HFFc6 (cell line): ENCODE results near the gene NAALADL2. TPM values are rescaled to one million over a fixed set of nuclear protein-coding genes. Genes with fewer than 3 reads are reported as not detected.

Experiments
- DNase-seq: peaks from one replicate; pipeline ENCODE4 v3.0.0-alpha.2; 2018
- H3K27ac Mint-ChIP-seq: 2 replicates; pipeline ENCODE4 v1.8.0; 2020; ENCODE audit warnings: mild to moderate bottlenecking, mixed read lengths
- H3K27me3 Mint-ChIP-seq: 2 replicates; pipeline ENCODE4 v1.8.0; 2021; ENCODE audit warnings: mild to moderate bottlenecking, moderate library complexity, mixed read lengths; ENCODE audit not compliant: insufficient read depth
- H3K36me3 Mint-ChIP-seq: 2 replicates; pipeline ENCODE4 v1.8.0; 2021; ENCODE audit warnings: low read depth, mixed read lengths
- H3K4me1 Mint-ChIP-seq: 2 replicates; pipeline ENCODE4 v1.8.0; 2020; ENCODE audit warnings: low read depth, mixed read lengths
- H3K4me3 Mint-ChIP-seq: 2 replicates; pipeline ENCODE4 v1.8.0; 2020; ENCODE audit warnings: mild to moderate bottlenecking, moderate library complexity, mixed read lengths
- H3K9me3 Mint-ChIP-seq: 2 replicates; pipeline ENCODE4 v1.8.0; 2020; ENCODE audit warnings: mild to moderate bottlenecking, mixed read lengths
- total RNA-seq, 6 experiments: library from RNA; stranded (reverse); fragmentation: NEBNext Ultra II Directional; extraction: Animal tissue kit (Norgen Biotek cat#: 25700); gene quantifications; 2 replicates in 1 of 6; 3 replicates in 5 of 6; pipeline ENCODE4 v1.2.3, GENCODE V29; 2021
- TF ChIP-seq, protein P1 (sequence below): fragments of 200-600 bp; sonication (generic); IDR thresholded peaks from 2 replicates; pipeline ENCODE4 v1.5.0; 2021; ENCODE audit warnings: antibody characterized with exemption, mild to moderate bottlenecking

Gene NAALADL2
- total RNA-seq, 6 experiments from 2014 or later = 12.0 to 15.2 (median 12.3) TPM

DNA sequence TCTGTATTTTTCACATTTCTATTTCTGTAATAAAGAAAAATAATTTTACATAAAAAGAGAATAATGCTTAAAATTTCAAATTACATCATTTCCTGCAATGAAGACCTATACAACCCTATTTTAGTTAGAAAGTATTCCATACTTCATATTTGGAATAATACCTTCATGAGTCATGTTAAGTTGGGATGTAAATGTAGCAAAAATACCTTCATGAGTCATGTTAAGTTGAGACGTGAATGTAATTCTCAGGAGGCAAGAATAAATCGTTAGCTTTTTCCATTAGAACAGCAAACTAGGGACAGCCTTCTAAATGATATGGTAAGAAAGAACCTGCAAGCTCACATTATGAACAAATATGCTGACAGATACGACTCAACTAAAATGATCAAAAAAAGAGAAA is 91.9 kb downstream of the NAALADL2 start:
- Mint-ChIP-seq H3K4me3 (peak overlapping the region; percentile 54), H3K27ac (peak overlapping the region; percentile 96), H3K4me1 (peaks cover 90% of the 10 kb centered on the region), H3K36me3 (peaks cover 17% of the 10 kb centered on the region), H3K9me3 (no peaks in the 10 kb centered on the region), H3K27me3 (no peaks in the 10 kb centered on the region)
- TF ChIP-seq, protein P1, sequence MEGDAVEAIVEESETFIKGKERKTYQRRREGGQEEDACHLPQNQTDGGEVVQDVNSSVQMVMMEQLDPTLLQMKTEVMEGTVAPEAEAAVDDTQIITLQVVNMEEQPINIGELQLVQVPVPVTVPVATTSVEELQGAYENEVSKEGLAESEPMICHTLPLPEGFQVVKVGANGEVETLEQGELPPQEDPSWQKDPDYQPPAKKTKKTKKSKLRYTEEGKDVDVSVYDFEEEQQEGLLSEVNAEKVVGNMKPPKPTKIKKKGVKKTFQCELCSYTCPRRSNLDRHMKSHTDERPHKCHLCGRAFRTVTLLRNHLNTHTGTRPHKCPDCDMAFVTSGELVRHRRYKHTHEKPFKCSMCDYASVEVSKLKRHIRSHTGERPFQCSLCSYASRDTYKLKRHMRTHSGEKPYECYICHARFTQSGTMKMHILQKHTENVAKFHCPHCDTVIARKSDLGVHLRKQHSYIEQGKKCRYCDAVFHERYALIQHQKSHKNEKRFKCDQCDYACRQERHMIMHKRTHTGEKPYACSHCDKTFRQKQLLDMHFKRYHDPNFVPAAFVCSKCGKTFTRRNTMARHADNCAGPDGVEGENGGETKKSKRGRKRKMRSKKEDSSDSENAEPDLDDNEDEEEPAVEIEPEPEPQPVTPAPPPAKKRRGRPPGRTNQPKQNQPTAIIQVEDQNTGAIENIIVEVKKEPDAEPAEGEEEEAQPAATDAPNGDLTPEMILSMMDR = no peak
- peak; percentile 68 for DNase-seq

DNA sequence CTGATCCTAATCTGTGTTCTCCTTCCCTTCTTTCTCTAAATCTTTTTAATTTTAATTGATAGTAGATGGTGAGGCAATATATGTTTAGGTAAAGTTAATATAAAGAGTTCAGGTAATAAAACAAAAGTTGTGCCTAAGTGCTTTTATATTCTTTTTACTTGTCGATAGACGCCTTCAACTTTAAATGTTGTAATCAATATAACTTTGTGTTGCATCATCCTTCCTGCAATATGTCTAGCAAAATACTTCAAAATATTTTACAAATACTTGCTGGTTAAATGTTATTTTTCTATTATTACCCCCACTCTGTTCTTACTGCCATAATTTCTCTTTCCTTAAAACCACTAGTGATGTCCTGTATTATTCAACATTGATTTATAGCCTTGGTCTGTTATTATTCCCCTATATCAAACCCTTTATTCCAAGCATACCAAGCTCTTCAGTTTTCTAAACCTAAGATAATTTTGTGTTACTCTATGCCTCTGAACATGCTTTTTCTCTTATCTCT is 92.4 kb downstream of the NAALADL2 start:
- H3K4me3 Mint-ChIP-seq = peak overlapping the region; percentile 54
- H3K4me1 Mint-ChIP-seq = peaks cover 91% of the 10 kb centered on the region
- TF ChIP-seq, protein P1 = no peak
- peaks cover 17% of the 10 kb centered on the region for H3K36me3 Mint-ChIP-seq
- DNase-seq = no peak
- no peaks in the 10 kb centered on the region for H3K9me3 Mint-ChIP-seq
- peak overlapping the region; percentile 96 for H3K27ac Mint-ChIP-seq
- H3K27me3 Mint-ChIP-seq = no peaks in the 10 kb centered on the region

DNA sequence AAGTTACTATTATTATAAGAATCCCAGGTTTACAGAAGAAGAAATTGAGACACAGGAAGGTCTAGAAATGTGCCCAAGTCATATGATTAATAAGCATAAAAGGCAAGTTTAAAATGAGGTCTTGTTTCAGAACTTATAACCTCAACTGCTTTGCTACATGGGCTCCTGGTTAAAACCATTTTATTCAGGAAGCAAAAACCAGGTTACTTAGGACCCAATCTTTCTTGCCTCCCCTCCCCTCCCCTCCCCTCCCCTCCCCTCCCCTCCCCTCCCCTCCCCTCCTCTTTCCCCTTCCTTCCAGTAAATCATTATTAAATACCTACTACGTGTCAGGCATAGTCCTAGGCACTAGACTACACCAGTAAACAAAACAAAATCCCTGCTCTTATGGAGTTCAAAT is 93.9 kb downstream of the NAALADL2 start:
- Mint-ChIP-seq H3K9me3 (no peaks in the 10 kb centered on the region), H3K27me3 (no peaks in the 10 kb centered on the region), H3K27ac (peak overlapping the region; percentile 96; the same call in 1 of the 2 replicates), H3K4me3 (no peak overlapping the region), H3K4me1 (peaks cover 97% of the 10 kb centered on the region), H3K36me3 (peaks cover 17% of the 10 kb centered on the region)
- no peak for DNase-seq
- TF ChIP-seq, protein P1 = no peak

DNA sequence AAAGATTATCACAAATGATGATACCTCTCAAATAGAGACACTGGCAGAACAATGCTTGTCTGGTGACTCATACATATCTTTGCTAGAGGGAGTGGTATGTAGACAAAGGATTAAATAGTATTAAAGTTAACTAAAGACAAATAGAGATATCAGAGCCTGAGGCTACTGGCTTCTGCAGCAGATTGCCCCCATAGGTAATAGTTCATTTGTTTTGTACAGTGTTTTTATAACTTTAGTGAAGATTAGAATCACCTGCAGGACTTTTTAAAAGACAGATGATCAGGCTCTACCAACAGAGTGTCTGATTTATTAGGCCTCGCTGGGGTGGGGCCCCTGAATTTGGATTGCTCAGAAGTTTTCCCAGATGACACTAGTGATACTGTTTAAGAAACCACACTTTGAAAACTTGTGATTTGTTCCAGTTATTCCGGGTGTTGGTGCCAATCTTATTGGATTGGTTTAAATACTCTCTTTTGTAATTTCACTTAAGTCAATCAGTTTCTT is 96.4 kb downstream of the NAALADL2 start:
- Mint-ChIP-seq H3K27ac (peak overlapping the region; percentile 83), H3K36me3 (no peaks in the 10 kb centered on the region), H3K4me1 (peaks cover 92% of the 10 kb centered on the region), H3K27me3 (peaks cover 1% of the 10 kb centered on the region; the same call in 1 of the 2 replicates), H3K9me3 (no peaks in the 10 kb centered on the region), H3K4me3 (peak overlapping the region; percentile 31)
- peak; percentile 60 for DNase-seq
- TF ChIP-seq, protein P1 = no peak

DNA sequence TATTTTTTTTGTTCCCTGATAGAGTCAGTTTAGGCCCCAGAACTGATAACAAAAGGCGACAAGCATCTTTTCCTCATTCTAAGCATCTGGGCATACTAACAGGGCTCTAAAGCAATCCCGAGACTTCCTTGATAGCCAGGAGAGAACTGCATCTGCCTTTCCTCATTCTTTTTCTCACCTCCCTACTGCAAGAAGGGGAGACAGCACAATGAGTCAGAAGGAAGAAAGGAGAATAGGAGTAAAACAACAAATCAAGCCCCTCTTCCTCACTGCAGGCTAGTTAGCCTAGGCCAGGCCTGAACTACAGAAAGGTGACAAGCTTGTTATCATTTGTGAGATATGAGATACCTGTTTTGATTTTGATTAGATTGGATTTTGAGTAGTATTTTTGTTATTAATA is 97.9 kb downstream of the NAALADL2 start:
- peak overlapping the region; percentile 81 for H3K27ac Mint-ChIP-seq
- peak overlapping the region; percentile 42 for H3K4me3 Mint-ChIP-seq
- H3K9me3 Mint-ChIP-seq = no peaks in the 10 kb centered on the region
- TF ChIP-seq, protein P1 = no peak
- no peak for DNase-seq
- H3K4me1 Mint-ChIP-seq = peaks cover 77% of the 10 kb centered on the region
- H3K27me3 Mint-ChIP-seq = peaks cover 1% of the 10 kb centered on the region; the same call in 1 of the 2 replicates
- 0 out of 2 replicates have a peak, but pooled peaks cover 3% of the 10 kb centered on the region for H3K36me3 Mint-ChIP-seq
